ENCODE measurements around the gene ADGRB3.

- TF ChIP-seq CTCF (IDR thresholded peaks at IDR 0.05), result no peak
- TF ChIP-seq EZH2 (IDR thresholded peaks at IDR 0.05), result no peak
Measured at GRCh38 chr6:68689910-68690309, 54.8 kb downstream of the ADGRB3 start.

All from neural progenitor cell (in vitro differentiated cells).